IPS-NIHi7 (cell line): ENCODE data around the gene DYRK3.
"Not testable (repeated sequence)": the region's sequence is repeated elsewhere in the genome, so short reads cannot be mapped to it uniquely, and the experiment has no call there.

ENCODE experiments used
- DNase-seq: peaks from one replicate; pipeline ENCODE4 v3.0.0; 2012; ENCODE audit warnings: mixed read lengths; ENCODE audit errors: extremely low spot score

The DYRK3 gene

DNA sequence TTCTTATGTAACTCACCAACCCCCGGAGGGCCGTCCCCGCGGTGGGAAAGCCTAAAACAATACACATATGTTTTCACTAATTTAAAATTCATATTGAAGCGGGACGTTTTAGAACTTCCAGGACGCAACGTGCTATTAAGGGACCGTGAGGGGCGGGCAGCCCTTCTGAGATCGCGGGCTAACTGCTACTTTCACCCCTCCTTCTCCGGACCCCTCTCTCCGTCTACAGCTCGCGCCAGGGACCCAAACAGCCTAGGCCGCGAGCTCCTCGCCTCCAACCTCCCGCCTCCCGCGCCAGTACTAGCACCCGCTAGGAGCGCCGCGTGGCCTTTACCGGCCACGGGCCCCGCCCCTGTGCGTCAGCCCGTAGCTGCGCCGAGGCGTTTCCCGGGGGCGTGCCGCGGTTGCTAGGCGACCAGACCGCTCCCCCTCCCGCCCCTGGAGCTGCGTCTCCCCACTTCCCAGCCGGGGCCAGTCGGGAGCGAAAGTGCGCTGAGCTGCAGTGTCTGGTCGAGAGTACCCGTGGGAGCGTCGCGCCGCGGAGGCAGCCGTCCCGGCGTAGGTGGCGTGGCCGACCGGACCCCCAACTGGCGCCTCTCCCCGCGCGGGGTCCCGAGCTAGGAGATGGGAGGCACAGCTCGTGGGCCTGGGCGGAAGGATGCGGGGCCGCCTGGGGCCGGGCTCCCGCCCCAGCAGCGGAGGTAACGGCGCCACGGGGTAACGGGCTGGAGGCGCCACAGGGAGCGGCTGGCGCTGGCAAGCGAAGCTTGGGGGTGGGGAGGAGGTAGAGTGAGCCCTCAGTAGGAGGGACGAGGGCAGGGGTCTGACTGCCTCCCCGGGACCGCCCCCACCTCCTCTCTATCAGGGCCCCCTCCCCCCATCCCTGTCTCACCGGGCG, at the start of gene DYRK3:
TSS of gene DYRK3 (plus strand) at position 457 of the 898 bp plus-strand sequence. CDS start at position 625, 168 bp downstream.
- DNase-seq = peak; percentile 94

- no peak for DNase-seq
Measured at GRCh38 chr1:206586501-206587445, 48.6 kb upstream of the DYRK3 start.

- DNase-seq = no peak
Measured at GRCh38 chr1:206587904-206588303, 47.4 kb upstream of the DYRK3 start.

DNA sequence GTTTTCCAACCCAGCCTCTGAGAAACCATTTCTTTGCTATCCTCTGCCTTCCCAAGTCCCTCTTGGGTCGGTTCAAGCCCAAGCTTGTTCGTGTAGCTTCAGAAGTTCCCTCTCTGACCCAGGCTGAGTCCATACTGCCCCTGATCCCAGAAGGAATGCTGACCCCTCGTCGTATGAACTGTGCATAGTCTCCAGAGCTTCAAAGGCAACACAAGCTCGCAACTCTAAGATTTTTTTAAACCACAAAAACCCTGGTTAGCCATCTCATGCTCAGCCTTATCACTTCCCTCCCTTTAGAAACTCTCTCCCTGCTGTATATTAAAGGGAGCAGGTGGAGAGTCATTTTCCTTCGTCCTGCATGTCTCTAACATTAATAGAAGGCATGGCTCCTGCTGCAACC, 46.8 kb upstream of the DYRK3 start:
- no peak for DNase-seq

DNA sequence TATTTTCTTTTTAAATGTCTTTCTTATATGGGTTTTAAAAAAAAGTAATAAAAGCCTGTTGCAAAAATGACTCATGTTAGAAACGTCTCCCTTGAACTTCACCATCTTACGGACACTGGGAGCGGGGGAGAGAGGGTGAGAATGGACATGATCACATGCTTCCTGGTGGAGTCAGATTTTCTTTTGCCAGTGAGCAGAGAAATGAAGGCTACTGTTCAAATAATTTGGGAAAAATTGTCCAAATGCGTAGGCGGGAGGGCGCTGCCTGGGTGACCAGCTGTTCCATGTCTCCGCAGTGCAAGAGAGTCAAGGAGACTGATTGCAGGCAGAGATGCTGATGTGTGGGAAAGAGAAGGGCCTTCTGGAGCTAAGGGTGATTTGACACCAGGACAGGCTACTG, 46.1 kb upstream of the DYRK3 start:
- no peak for DNase-seq

GRCh38 chr1:206590025-206590758, 45.1 kb upstream of the DYRK3 start:
- DNase-seq = no peak

DNA sequence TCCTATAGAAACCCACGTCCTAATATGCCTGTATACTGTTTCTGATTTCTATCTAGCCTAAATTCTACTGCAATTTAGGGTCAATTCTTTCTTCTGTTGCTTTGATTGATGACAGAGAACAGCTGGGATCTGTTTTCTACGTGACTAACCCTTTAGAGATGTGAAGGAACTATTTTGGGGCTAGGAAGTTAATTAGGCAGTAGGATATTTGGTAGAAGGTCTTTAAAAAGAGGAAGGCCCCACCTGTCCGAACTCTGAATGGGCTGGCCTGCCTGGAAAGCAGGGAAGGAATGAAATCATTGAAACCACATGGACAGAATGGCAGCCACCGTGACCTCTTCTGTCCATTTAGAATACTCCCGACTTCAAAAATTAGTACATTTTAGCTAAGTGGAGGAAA, 44.1 kb upstream of the DYRK3 start:
- DNase-seq = no peak

- no peak for DNase-seq
Measured at GRCh38 chr1:206591696-206592095, 43.6 kb upstream of the DYRK3 start.

DNA sequence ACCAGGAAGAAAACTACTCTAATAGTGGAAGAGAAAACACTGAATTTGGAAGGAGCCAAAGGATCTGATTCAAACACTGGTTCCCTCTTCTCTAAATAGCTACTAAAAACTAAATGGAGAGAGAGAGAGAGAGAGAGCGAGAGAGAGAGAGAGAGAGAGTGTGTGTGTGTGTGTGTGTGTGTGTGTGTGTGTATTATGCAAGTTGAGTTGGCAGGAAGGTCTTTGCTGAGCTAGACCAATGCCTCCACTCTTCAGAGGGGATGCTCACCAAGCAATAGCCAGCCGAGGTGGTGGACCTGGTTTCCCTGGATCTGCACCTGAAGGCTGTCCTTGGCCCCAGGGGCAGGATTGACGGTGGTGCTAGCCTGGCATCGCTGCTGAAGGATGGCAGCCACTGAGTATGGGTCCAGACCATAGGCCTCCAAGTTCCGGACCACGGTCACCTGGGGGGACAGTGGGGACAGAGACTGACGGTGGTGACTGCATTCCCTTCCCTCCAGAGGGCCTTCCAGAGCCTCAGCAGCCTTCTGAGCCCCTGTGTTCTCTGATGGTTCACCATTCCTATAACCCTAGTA, 41.9 kb upstream of the DYRK3 start:
- DNase-seq = no peak

- no peak for DNase-seq
Measured at GRCh38 chr1:206595581-206596318, 39.6 kb upstream of the DYRK3 start.

- no peak for DNase-seq
Measured at GRCh38 chr1:206596319-206596666, 39.0 kb upstream of the DYRK3 start.

DNA sequence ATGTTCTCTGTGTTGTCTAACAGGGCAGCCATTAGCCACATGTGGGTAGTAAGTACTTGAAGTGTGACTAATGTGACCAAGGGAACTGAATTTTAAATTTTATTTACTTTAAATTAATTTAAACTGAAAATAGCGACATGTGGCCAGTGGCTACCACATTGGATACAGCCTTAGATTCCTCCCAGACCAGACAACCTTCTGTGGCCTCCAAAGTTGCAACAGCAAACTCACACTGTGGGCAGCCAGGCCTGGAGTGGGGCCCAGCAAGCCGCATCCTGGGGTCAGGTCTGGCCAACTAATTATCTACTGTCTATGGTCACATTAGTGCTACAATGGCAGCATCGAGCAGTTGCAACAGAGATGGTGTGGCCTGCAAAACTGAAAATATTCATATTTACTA, 34.8 kb upstream of the DYRK3 start:
- no peak for DNase-seq

DNA sequence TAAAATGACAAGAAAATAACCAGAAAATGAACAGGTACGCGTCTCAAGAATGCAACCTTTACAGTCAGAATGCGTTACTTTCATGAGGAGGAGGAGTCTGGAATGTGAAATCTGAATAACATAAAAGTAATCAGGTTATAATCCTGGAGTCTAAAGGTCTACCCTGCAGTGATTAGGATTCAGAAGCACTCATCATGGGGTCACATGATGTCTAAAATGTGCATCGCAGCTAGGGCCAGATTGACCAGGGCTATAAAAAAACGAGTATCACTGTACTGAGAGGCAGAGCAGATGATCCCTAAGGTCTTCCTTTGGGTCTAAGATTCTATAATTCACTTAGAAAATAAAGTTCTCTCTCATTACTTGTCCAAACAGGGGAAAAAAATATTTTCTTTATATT, 30.5 kb upstream of the DYRK3 start:
- DNase-seq = no peak

- peak; percentile 53 for DNase-seq
Measured at GRCh38 chr1:206606867-206607266, 28.5 kb upstream of the DYRK3 start.

GRCh38 chr1:206608108-206608698, 27.1 kb upstream of the DYRK3 start:
- peak; percentile 63 for DNase-seq

- DNase-seq = no peak
Measured at GRCh38 chr1:206609229-206609991, 25.9 kb upstream of the DYRK3 start.

- peak; percentile 100 for DNase-seq
Measured at GRCh38 chr1:206612129-206612876, 23.0 kb upstream of the DYRK3 start, which contains the start of gene EIF2D. EIF2D (minus strand) TSS chr1:206612465; CDS start chr1:206612342, 123 bp downstream.

GRCh38 chr1:206626396-206626795, 8.9 kb upstream of the DYRK3 start:
- DNase-seq = not testable (repeated sequence)

DNA sequence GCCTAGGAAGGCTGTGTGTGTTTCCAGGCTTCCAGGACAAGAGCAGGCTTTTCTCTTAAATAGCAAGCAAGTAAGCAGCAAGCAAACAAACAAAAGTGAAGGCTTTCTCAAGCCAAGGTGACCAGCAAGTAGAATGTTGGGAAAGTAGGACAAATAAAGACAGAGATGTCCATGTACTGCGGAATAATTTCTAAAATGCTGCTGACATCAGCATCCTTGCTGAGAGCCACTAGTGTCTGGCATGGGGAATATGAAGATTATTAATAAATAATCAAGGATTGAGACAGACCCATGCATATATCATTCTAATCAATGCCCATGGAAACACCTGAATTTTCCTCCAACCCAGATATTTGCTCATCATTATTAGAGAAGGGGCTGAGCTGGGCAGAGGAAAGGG, 6.4 kb upstream of the DYRK3 start:
- DNase-seq = no peak
